Stimulated activated CD8-positive, alpha-beta memory T cell treated with anti-CD3 and anti-CD28 coated beads, Interleukin-15, amount 100 ng/mL, for 1 hour (primary cell): ENCODE results near the gene PPP1R1B.
"Not testable (repeated sequence)": the region's sequence is repeated elsewhere in the genome, so short reads cannot be mapped to it uniquely, and the experiment has no call there.

ENCODE experiments used
- DNase-seq: peaks from one replicate; pipeline ENCODE4 v3.0.0-alpha.2; 2020; ENCODE audit warnings: low read depth

PPP1R1B gene

GRCh38 chr17:39626171-39627046 lies at the start of gene PPP1R1B:
PPP1R1B (plus strand) TSS chr17:39626952; CDS start chr17:39627393, 441 bp downstream.
- DNase-seq = no peak

GRCh38 chr17:39578272-39578671 lies 48.5 kb upstream of the PPP1R1B start:
- DNase-seq = no peak

- no peak for DNase-seq
Measured at GRCh38 chr17:39579318-39580081, 47.3 kb upstream of the PPP1R1B start.

- DNase-seq = no peak
Measured at GRCh38 chr17:39580082-39580468, 46.7 kb upstream of the PPP1R1B start.

GRCh38 chr17:39581071-39581758 lies 45.5 kb upstream of the PPP1R1B start:
- DNase-seq = no peak

- DNase-seq = no peak
Measured at GRCh38 chr17:39581759-39582085, 45.0 kb upstream of the PPP1R1B start.

- no peak for DNase-seq
Measured at GRCh38 chr17:39582658-39583057, 44.1 kb upstream of the PPP1R1B start.

- DNase-seq = not testable (repeated sequence)
Measured at GRCh38 chr17:39590180-39590579, 36.6 kb upstream of the PPP1R1B start.

- no peak for DNase-seq
Measured at GRCh38 chr17:39591958-39592954, 34.5 kb upstream of the PPP1R1B start.

GRCh38 chr17:39593371-39593770 lies 33.4 kb upstream of the PPP1R1B start:
- DNase-seq = no peak

GRCh38 chr17:39595294-39595693 lies 31.5 kb upstream of the PPP1R1B start:
- no peak for DNase-seq

GRCh38 chr17:39595928-39596510 lies 30.7 kb upstream of the PPP1R1B start:
- DNase-seq = no peak

- DNase-seq = no peak
Measured at GRCh38 chr17:39596543-39597267, 30.0 kb upstream of the PPP1R1B start.

GRCh38 chr17:39597372-39598046 lies 29.2 kb upstream of the PPP1R1B start:
- no peak for DNase-seq

GRCh38 chr17:39598047-39598481 lies 28.7 kb upstream of the PPP1R1B start:
- DNase-seq = no peak

GRCh38 chr17:39598630-39599003 lies 28.1 kb upstream of the PPP1R1B start:
- DNase-seq = no peak

GRCh38 chr17:39599004-39599664 lies 27.6 kb upstream of the PPP1R1B start:
- no peak for DNase-seq

GRCh38 chr17:39599665-39600231 lies 27.0 kb upstream of the PPP1R1B start:
- DNase-seq = no peak
